ENCODE measurements around the gene CDADC1. TPM values are rescaled to one million over a fixed set of nuclear protein-coding genes. Genes with fewer than 3 reads are reported as not detected.
A peak's percentile ranks its signal among the peaks of the same experiment; 100 is the strongest.

The CDADC1 gene
- total and polyA plus RNA-seq, 2 of the 13 experiments (the other 11 are each of a cell fraction or from before 2014, with no cell fraction given), result 2.4 to 9.0 TPM

GRCh38 chr13:49247643-49248621, at the start of gene CDADC1 (continued):
- peak; percentile 57; the same call in 1 of the 2 replicates for TF ChIP-seq BRF2 (CRISPR knock-in tag; IDR thresholded peaks at IDR 0.05)
- TF ChIP-seq CTCF (CRISPR knock-in tag; IDR thresholded peaks at IDR 0.05), result peak; percentile 57
- no peak for TF ChIP-seq RELA (CRISPR knock-in tag; IDR thresholded peaks at IDR 0.05)
- TF ChIP-seq E2F2 (CRISPR knock-in tag; IDR thresholded peaks at IDR 0.05; ENCODE audit: borderline replicate concordance), result no peak; the same call in 1 of the 2 replicates
- TF ChIP-seq ZNF770 (CRISPR knock-in tag; IDR thresholded peaks at IDR 0.05), result peak; percentile 53; the same call in 1 of the 2 replicates
- TF ChIP-seq ARNT2 (CRISPR knock-in tag; IDR thresholded peaks at IDR 0.05; ENCODE audit: low read depth), result no peak
- peak; percentile 83 for TF ChIP-seq ASH2L (IDR thresholded peaks at IDR 0.05; ENCODE audit: insufficient read length, low read depth, low read length)
- no peak for TF ChIP-seq NR2F2 (IDR thresholded peaks at IDR 0.05; ENCODE audit: borderline replicate concordance, low read depth)
- TF ChIP-seq CEBPB (IDR thresholded peaks at IDR 0.05; ENCODE audit: borderline replicate concordance, low read depth, low read length), result 0 out of 2 replicates have a peak, but pooled peaks have one; percentile 18
- no peak for TF ChIP-seq ZNF432 (CRISPR knock-in tag; IDR thresholded peaks at IDR 0.05; ENCODE audit: borderline replicate concordance)
- no peak for TF ChIP-seq ZNF251 (CRISPR knock-in tag; IDR thresholded peaks at IDR 0.05)
- TF ChIP-seq FIP1L1 (IDR thresholded peaks at IDR 0.05; ENCODE audit: borderline replicate concordance, insufficient read depth, low read depth, low read length), result no peak
- peak; percentile 84 for TF ChIP-seq KDM5A (IDR thresholded peaks at IDR 0.05; ENCODE audit: borderline replicate concordance, low read length)
- no peak for TF ChIP-seq EED (CRISPR knock-in tag; IDR thresholded peaks at IDR 0.05)

Measured in HepG2 (cell line).